Stimulated activated naive CD8-positive, alpha-beta T cell treated with anti-CD3 and anti-CD28 coated beads, Interleukin-15, amount 100 ng/mL, for 72 hours (primary cell): Measurements from ENCODE around the gene QKI.

Experiments
- ATAC-seq: fragments of 150-1000 bp; cut with Tn5 transposase; 2 replicates; pipeline ENCODE4 v1.10.0; 2021; ENCODE audit warnings: mild to moderate bottlenecking, moderate library complexity
- DNase-seq, 2 donors: peaks; one replicate each; pipeline ENCODE4 v3.0.0; 2021 to 2022
- H3K27ac Mint-ChIP-seq, 2 donors: one replicate each; pipeline ENCODE4 v1.8.0; 2022; ENCODE audit warnings: mild to moderate bottlenecking in 2 of 2, mixed read lengths in 2 of 2, moderate library complexity in 2 of 2
- H3K27me3 Mint-ChIP-seq: one replicate; pipeline ENCODE4 v1.8.0; 2022; ENCODE audit warnings: mixed read lengths
- H3K4me1 Mint-ChIP-seq: one replicate; pipeline ENCODE4 v1.8.0; 2022; ENCODE audit warnings: mild to moderate bottlenecking, mixed read lengths
- H3K4me3 Mint-ChIP-seq, 2 donors: one replicate each; pipeline ENCODE4 v1.8.0; 2022; ENCODE audit warnings: mild to moderate bottlenecking in 2 of 2, mixed read lengths in 2 of 2, moderate library complexity in 1 of 2
- H3K9me3 Mint-ChIP-seq, 2 donors: one replicate each; pipeline ENCODE4 v1.8.0; 2022; ENCODE audit warnings: mixed read lengths in 2 of 2

Gene QKI

DNA sequence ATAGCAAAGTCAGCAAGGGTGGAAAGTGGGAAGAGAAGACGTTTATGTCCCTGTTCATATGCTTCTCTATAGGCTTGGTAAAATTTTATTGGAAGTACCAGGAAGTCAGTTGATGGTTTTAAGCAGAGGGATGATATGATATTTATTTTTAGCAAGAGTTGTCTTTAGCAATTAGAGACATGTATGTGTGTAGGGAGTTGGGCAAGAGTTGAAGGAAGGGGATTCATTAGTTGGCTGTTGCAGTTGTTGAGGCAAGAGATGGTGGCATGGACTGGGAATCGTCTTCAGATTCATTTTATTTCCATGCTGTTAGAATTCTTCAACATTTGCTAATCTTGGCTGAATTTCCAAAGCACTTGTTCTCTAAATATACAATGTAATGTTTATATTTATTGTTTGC lies 85.6 kb downstream of the QKI start:
- ATAC-seq = no peak
- no peak overlapping the region for H3K4me3 Mint-ChIP-seq
- no peak for DNase-seq
- H3K9me3 Mint-ChIP-seq = peaks cover 8 to 18% of the 10 kb centered on the region in 2 donors
- H3K27me3 Mint-ChIP-seq = no peaks in the 10 kb centered on the region
- H3K27ac Mint-ChIP-seq = no peak overlapping the region
- H3K4me1 Mint-ChIP-seq = peaks cover 9% of the 10 kb centered on the region

DNA sequence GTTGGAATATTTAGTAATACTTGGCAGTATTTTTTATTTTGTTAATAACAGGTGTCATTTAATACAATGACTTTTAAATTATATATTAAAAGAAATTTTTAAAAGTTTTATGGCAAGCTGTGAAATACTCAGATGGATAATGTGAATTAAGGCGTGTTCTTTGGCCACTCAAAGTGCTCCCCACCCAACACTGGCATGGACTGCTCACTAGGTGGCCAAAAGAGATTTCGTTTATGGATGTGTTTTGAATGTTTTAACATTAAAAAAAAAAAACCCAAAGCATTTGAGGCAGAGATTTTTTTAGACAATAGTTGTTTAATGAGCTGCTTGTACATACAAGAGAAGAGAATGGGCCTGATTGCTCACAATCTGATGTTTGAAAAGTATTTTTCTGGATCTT lies 86.5 kb downstream of the QKI start:
- no peak overlapping the region for H3K4me3 Mint-ChIP-seq
- no peaks in the 10 kb centered on the region for H3K27me3 Mint-ChIP-seq
- H3K27ac Mint-ChIP-seq = no peak overlapping the region
- peaks cover 9% of the 10 kb centered on the region for H3K4me1 Mint-ChIP-seq
- ATAC-seq (no peak), DNase-seq (no peak)
- H3K9me3 Mint-ChIP-seq = peaks cover 16 to 28% of the 10 kb centered on the region in 2 donors

DNA sequence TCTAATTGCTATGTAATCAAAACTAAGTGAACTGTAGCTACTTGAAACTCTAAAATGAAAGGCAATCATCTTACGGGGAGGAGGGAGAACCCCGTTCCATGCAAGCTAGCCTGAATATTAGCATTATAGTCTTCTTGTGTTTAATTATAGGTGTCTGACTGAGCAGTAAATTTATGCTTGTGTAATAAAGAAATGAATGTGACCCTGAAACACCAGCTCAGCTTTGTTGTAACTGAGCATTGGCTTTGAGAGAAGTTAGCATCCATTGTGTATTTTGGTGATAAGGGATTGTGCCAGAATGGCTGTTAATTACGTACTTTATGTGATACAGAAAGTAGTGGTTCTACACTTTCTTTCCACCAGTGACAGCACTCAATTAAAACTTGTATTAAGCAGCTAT lies 86.9 kb downstream of the QKI start:
- H3K27ac Mint-ChIP-seq = no peak overlapping the region

DNA sequence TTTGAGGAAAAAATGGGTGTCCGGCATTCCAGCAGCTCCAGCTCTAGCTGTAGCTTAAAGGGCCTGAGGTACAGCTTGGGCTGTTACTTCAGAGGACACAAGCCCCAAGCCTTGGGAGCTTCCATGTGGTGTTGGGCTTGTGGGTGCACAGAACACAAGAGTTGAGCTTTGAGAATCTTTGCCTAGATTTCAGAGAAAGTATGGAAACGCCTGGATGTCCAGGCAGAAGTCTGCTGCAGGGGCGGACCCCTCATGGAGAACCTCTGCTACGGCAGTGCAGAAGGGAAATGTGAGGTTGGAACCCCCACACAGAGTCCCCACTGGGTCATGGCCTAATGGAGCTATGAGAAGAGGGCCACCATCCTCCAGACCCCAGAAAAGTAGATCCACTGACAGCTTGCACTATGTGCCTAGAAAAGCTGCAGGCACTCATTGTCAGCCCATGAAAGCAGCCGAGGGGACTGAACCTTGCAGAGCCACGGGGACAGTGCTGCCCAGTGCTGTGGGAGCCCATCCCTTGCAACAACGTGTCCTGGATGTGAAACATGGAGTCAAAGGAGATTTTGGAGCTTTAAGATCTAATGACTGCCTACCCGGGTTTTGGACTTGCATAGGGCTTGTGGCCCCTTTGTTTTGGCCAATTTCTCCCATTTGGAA lies 90.6 kb downstream of the QKI start:
- Mint-ChIP-seq H3K4me3 (no peak overlapping the region), H3K4me1 (no peaks in the 10 kb centered on the region), H3K9me3 (peaks cover 19 to 37% of the 10 kb centered on the region in 2 donors), H3K27me3 (no peaks in the 10 kb centered on the region), H3K27ac (no peak overlapping the region)
- no peak for ATAC-seq
- no peak for DNase-seq

More for the DNA sequence above, 86.9 kb downstream of the QKI start:
- peaks cover 17 to 28% of the 10 kb centered on the region in 2 donors for H3K9me3 Mint-ChIP-seq
- DNase-seq = no peak
- H3K4me1 Mint-ChIP-seq = peaks cover 5% of the 10 kb centered on the region
- no peak for ATAC-seq
- no peaks in the 10 kb centered on the region for H3K27me3 Mint-ChIP-seq
- no peak overlapping the region for H3K4me3 Mint-ChIP-seq

DNA sequence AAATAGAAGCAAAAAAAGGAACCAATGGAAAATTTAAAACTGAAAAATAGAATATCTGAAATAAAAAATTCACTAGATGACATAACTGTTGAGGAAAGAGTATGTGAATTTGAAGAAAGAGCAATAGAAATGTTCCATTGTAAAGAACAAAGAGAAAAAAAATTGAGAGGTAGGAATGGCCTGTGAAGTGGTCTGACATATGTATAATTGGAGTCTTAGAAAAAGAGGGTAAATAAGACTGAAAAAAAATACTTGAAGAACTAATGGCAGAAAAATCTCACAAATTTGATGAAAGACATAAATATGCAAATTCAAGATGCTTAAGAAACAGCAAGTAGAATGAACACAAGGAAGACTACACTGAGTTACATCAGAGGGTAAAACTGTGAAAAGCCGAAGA lies 93.4 kb downstream of the QKI start:
- Mint-ChIP-seq H3K27ac (no peak overlapping the region), H3K9me3 (peaks cover 19 to 35% of the 10 kb centered on the region in 2 donors), H3K4me1 (no peaks in the 10 kb centered on the region), H3K4me3 (no peak overlapping the region), H3K27me3 (no peaks in the 10 kb centered on the region)
- no peak for ATAC-seq
- no peak for DNase-seq

DNA sequence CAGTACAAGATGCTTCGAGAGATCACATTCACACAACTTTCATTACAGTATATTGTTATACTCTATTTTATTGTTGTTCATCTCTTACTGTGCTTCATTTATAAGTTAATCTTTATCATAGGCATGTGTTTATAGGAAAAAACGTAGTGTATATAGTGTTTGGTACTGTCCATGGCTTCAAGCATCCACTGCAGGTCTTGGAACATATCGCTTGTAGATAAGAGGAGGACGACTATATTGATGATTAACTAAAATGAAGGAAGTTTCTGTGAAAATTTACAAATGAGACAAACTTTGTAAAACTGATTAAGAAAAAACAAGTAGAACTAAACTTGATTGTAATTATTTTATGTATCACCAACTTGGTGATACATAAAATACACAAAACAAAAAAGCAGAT lies 98.5 kb downstream of the QKI start:
- no peak for ATAC-seq
- Mint-ChIP-seq H3K9me3 (peaks cover 3 to 5% of the 10 kb centered on the region in 2 donors), H3K4me1 (peaks cover 13% of the 10 kb centered on the region), H3K4me3 (no peak overlapping the region), H3K27me3 (no peaks in the 10 kb centered on the region), H3K27ac (no peak overlapping the region)
- DNase-seq = no peak

DNA sequence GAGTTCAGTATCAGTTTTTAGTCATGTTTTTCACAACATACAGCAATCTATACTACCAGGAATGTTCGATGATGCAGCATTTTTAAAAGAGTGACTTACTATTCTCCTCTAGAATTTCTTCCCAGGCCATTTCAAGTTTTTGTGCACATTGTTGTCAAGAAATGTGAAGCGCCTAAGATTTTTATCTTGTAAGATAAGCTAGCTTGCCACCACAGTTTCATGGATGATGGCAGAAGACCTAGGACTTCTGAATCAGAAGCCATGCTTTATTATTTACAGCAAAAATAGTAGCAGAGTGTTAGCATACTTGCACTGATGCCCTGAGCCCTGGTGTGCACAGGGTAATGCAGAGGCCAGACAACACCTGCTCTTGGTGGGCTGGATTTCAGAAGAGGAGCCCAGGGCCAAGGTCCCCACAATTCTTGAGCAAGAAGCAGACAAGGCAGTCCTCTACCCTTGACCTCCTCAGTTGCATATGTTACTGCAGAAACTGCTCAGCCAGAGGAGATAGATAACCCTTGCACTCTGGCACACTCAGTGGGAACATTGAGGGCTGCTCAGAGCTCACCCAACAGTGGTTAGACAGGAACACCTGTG lies 99.2 kb downstream of the QKI start:
- H3K27me3 Mint-ChIP-seq = no peaks in the 10 kb centered on the region
- H3K4me1 Mint-ChIP-seq = peaks cover 15% of the 10 kb centered on the region
- no peak overlapping the region for H3K27ac Mint-ChIP-seq
- H3K9me3 Mint-ChIP-seq = no peaks in the 10 kb centered on the region
- no peak overlapping the region for H3K4me3 Mint-ChIP-seq
- DNase-seq (no peak), ATAC-seq (no peak)

DNA sequence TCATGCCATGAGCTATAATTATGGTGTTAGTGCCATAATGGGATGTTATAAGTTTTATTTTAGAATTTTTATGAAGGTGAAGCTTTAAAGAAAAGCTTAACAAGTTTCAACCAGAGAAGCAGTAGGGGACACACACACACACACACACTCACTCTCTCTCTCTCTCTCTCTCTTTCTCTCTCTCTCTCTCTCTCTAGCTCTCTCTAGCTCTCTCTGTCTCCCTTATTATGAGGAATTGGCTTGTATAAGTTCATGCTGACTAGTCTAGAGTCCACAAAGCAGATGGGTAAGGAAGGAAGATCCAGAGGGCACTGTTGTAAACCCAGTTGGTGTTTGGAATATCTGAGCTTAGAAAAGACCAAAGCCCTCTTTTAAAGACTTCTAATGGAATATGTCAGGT lies 102.4 kb downstream of the QKI start:
- DNase-seq (no peak), ATAC-seq (no peak)
- H3K27me3 Mint-ChIP-seq = no peaks in the 10 kb centered on the region
- no peak overlapping the region for H3K27ac Mint-ChIP-seq
- peaks cover 22% of the 10 kb centered on the region for H3K4me1 Mint-ChIP-seq
- H3K4me3 Mint-ChIP-seq = no peak overlapping the region
- no peaks in the 10 kb centered on the region for H3K9me3 Mint-ChIP-seq

DNA sequence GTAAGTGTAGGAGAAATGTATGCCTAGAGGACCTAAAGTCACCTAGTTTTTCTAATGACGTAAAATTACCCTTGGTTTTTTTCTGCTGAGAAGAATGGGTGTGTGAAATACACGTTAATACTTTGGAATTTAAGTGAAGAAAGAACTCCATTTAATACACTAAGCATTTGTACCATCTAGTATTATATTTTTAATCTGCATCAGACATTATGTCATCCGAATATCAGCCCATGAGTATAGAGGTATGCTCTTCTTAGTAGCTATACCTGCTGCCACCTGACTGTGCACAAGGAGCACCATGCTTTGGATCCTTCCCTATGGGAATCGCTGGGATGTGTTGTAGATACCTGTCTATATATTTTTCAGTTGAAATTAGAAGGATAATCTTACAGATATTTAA lies 106.4 kb downstream of the QKI start:
- DNase-seq = no peak
- Mint-ChIP-seq H3K4me1 (peaks cover 22% of the 10 kb centered on the region), H3K9me3 (no peaks in the 10 kb centered on the region), H3K27ac (no peak overlapping the region), H3K4me3 (no peak overlapping the region), H3K27me3 (no peaks in the 10 kb centered on the region)
- no peak for ATAC-seq

DNA sequence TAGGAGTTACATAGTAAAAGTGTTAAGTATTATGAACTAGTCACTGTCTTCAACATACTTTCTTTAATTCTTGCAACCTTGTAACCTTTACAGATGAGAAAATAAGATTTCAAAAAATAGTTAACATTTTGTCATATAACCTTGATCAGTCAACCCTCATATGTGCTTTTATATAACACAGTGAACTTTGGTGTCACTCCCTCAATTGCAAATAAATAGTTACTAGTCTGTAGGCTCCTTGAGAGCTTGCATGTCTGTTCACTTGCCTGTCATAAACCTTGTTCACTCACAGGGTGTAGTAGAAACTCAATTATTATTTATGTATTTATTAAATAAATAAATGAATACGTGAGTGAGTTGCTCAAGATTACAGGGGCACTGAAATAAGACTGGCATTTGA lies 107.5 kb downstream of the QKI start:
- Mint-ChIP-seq H3K9me3 (no peaks in the 10 kb centered on the region), H3K4me3 (no peak overlapping the region), H3K27me3 (no peaks in the 10 kb centered on the region), H3K4me1 (peaks cover 18% of the 10 kb centered on the region), H3K27ac (no peak overlapping the region)
- ATAC-seq (no peak), DNase-seq (no peak)

DNA sequence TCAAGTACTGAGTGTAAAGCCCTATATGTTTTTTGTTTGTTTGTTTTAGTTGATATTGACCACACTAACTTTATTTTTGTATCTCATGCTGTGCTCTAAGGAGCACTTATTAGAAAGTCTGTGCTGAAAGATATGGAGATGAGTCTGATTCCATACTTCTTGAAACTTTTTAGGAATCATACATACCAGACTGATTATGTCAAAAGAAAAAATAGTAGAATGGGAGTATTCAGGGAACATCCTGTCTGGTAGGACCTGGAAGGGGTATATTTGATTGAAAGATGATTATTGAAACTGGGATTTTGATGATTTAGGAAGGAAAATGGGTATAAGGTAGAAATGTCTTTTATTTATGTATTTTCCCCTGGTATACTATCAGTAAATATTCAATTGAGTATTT lies 111.4 kb downstream of the QKI start:
- H3K4me1 Mint-ChIP-seq = peaks cover 15% of the 10 kb centered on the region
- no peak overlapping the region for H3K27ac Mint-ChIP-seq
- no peak for ATAC-seq
- DNase-seq = no peak
- H3K4me3 Mint-ChIP-seq = no peak overlapping the region
- no peaks in the 10 kb centered on the region for H3K27me3 Mint-ChIP-seq
- H3K9me3 Mint-ChIP-seq = no peaks in the 10 kb centered on the region

DNA sequence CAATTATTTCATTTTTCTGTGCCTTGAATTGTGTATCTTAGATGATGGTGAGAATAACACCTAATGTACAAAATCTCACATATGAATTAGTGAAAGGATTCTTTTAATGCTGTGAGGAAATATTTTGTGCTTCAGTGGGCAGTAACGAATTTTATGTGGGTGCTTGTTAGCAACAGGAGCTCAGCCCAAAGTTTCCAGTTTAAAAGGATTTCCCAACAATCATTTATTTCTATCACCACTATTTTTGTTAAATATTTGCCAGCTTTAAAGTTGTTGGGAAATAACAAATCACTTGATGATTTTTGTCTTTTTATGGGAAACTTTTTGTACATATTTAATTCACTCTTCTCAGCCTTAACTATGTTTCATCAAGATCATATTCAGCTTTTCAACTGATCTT lies 111.8 kb downstream of the QKI start:
- ATAC-seq (no peak), DNase-seq (no peak)
- H3K4me3 Mint-ChIP-seq = no peak overlapping the region
- no peaks in the 10 kb centered on the region for H3K27me3 Mint-ChIP-seq
- H3K27ac Mint-ChIP-seq = no peak overlapping the region
- H3K4me1 Mint-ChIP-seq = peaks cover 18% of the 10 kb centered on the region
- no peaks in the 10 kb centered on the region for H3K9me3 Mint-ChIP-seq

DNA sequence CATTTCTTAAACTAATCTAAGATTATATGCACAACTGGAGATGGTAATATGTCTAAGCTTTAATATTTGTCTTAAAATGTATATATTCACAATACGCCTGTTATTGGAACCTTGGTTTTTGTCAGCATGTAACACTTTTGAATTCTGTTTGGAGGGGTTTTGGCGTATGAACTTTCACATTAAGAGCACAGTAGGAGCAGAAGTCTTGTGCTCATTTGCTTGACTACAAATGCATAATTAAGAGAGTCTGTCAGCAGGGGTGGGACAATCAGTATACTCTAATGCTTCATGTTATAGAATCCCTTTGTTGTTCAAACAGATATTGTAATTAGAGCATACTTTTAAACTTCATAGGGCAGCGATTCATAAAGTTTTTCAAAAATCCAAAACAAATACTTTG lies 112.8 kb downstream of the QKI start:
- Mint-ChIP-seq H3K4me1 (peaks cover 18% of the 10 kb centered on the region), H3K4me3 (no peak overlapping the region), H3K9me3 (no peaks in the 10 kb centered on the region), H3K27me3 (no peaks in the 10 kb centered on the region), H3K27ac (no peak overlapping the region)
- DNase-seq (no peak), ATAC-seq (no peak)

DNA sequence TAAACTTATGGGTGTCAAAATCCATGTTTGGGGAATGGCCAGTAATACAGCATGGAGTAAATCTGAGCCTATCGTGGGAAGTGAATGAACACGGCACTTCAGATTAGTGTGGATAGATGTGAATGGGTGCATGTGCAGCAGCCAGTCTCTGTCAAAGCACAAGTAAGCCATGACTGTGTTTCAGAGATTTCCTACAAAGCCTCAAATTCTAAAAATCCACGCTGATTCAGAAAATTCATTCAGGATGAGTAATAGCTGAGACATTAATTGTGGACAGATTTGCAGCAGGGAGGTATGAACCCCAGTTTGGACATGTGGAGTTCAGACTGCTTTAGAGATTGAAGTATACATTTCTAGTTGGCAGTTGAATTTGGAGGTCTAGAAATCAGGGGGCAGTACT lies 115.1 kb downstream of the QKI start:
- no peak overlapping the region for H3K27ac Mint-ChIP-seq
- peaks cover 18% of the 10 kb centered on the region for H3K4me1 Mint-ChIP-seq
- no peak for ATAC-seq

DNA sequence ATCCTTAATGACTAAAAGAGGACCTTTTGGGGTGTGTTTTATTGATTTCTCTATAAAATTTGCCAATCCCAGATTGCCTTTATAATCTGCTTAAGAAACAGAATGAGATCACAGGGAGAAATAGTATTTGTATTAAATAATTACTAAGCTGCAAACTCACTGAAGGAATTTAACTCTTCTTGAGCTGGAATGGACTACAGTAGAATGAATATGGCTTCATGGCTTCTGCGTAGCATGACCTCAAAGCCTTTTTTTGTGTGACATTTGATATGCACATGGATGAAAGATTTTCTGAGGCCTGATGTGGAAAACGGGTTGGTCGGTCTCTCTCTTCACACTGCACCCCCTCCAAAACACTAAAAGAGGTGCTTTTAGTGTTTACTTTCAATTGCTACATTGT lies 115.9 kb downstream of the QKI start:
- H3K27me3 Mint-ChIP-seq = no peaks in the 10 kb centered on the region
- no peak overlapping the region for H3K27ac Mint-ChIP-seq
- peaks cover 18% of the 10 kb centered on the region for H3K4me1 Mint-ChIP-seq
- DNase-seq = no peak
- no peak for ATAC-seq
- no peaks in the 10 kb centered on the region for H3K9me3 Mint-ChIP-seq
- H3K4me3 Mint-ChIP-seq = no peak overlapping the region

More for the DNA sequence above, 115.1 kb downstream of the QKI start:
- Mint-ChIP-seq H3K4me3 (no peak overlapping the region), H3K9me3 (no peaks in the 10 kb centered on the region), H3K27me3 (no peaks in the 10 kb centered on the region)
- DNase-seq = no peak

DNA sequence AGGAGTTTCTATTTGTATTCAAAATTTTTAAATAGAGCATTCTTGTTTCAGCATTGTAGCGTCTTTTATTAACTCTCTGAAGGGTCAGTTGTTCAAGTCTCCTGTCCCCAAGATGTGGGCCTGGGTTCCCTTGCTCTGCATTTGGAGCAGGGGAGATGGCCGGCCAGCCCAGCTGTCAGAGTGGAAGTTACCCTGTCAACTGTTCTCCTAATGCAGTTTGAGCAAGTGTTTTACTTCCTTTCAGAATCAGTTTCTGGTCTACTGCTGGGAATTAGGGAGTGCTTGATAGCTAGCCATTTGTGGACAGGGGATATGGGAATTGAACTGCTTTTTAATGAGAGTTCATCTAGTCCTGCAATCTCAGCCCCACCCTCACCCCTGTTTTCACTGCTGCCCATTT lies 116.6 kb downstream of the QKI start:
- DNase-seq (no peak), ATAC-seq (no peak)
- no peak overlapping the region for H3K4me3 Mint-ChIP-seq
- H3K27ac Mint-ChIP-seq = peak overlapping the region in 1 of 2 donors; percentile 1
- peaks cover 18% of the 10 kb centered on the region for H3K4me1 Mint-ChIP-seq
- H3K9me3 Mint-ChIP-seq = no peaks in the 10 kb centered on the region
- no peaks in the 10 kb centered on the region for H3K27me3 Mint-ChIP-seq

DNA sequence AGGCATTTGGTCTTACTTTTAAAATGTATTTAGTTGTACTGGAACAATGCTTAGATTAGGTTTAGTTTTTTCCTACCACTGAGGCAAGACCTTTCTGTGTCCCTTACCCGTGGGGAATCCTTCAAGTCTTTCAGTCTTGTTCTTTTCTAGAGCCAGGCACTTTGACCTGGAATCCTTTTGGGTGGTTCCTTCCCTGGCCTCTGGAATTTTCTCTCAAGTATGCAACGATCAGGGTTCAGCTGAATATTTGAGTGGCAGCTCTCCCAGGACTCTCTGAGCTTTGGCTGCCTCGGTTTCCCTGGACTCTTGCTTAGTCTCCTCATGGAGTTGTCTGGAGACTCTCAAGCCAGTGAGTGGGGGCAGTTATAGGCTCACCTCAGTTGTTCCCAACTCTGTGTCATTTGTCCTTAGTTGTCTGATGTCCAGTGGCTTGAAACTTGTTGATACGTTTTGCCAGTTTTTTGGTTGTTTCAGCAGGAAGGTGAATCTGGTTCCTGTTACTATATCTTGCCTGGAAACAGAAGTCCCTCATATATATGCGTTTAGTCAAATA lies 118.1 kb downstream of the QKI start:
- ATAC-seq = no peak
- Mint-ChIP-seq H3K9me3 (no peaks in the 10 kb centered on the region), H3K27ac (no peak overlapping the region), H3K4me3 (no peak overlapping the region), H3K27me3 (no peaks in the 10 kb centered on the region), H3K4me1 (peaks cover 18% of the 10 kb centered on the region)
- no peak for DNase-seq
